ENCODE measurements around the gene CEBPZOS. TPM values are rescaled to one million over a fixed set of nuclear protein-coding genes. Genes with fewer than 3 reads are reported as not detected.

The CEBPZOS gene
- total and polyA plus RNA-seq, 9 of the 15 experiments (the other 6 are each of a cell fraction or from before 2014, with no cell fraction given): 21.7 to 64.8 (median 46.7) TPM

DNA sequence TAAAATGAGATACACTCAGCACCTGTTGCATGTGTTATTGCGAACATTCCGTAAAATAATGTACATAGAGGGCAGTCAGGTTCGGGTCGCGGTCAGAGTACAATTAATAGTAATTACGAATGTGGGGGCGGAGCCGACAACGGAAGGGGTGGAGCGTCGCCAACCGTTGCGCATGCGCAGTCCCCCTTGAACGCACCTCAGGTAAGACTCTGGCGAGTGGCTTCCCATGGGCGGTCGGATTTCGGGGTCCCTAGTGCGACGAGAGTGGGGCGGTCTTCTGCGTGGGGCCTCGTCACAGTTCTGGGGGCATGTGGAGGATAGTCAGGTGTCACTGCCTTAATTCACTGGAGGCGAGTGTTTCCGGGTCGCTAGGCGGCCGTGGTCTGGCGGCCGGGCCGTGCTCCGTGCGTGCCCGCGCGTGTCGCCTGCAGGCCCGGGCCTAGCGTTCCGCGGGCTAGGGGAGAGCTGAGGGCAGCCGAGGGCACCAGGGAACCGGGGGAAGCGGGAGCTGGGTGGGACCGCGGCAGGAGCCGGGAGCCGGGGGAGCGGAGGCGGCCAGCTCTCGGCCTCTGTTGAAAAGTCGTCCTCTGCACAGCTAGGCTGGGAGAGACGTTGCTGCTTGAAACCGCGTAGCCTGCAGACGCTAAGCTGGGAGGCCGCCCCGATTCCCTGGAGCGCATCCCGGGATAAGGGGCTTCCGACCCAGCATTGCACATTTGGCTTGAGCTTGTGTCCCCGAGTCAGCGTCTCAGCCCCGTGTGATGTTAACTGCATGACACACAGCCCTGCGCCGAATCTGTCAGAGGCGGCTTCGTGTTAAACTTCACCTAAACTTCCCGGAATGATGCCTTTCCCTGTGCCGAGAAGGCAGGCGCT lies at the start of gene CEBPZOS (continued):
- TF ChIP-seq KDM5B (IDR thresholded peaks at IDR 0.05; ENCODE audit: insufficient replicate concordance, low read depth, low read length) (no peak), FOXA3 (CRISPR knock-in tag; conservative IDR thresholded peaks at IDR 0.05 in 1 of 2, IDR thresholded peaks at IDR 0.05 in 1 of 2) (peak in 1 of 2 experiments; percentile 70; a peak in 2 of 4 replicates), PHB2 (IDR thresholded peaks at IDR 0.05; ENCODE audit: low read depth) (no peak), CXXC5 (CRISPR knock-in tag; IDR thresholded peaks at IDR 0.05) (peak; percentile 83), NFATC3 (IDR thresholded peaks at IDR 0.05) (no peak), HLTF (IDR thresholded peaks at IDR 0.05) (no peak), ZNF239 (CRISPR knock-in tag; IDR thresholded peaks at IDR 0.05) (no peak), EWSR1 (IDR thresholded peaks at IDR 0.05; ENCODE audit: borderline replicate concordance, low read depth, partially characterized antibody) (no peak), NFRKB (IDR thresholded peaks at IDR 0.05; ENCODE audit: low read depth) (no peak), PHTF2 (CRISPR knock-in tag; IDR thresholded peaks at IDR 0.05) (no peak), BACH1 (tag; IDR thresholded peaks at IDR 0.05) (no peak), ELF1 (tag; IDR thresholded peaks at IDR 0.05) (0 out of 2 replicates have a peak, but pooled peaks have one; percentile 48), GTF2F1 (IDR thresholded peaks at IDR 0.05; ENCODE audit: low read depth, low read length) (no peak), ETV6 (IDR thresholded peaks at IDR 0.05; ENCODE audit: borderline replicate concordance in 1 of 2, low read depth in 2 of 2, low read length in 1 of 2) (no peak), ETV6 (CRISPR knock-in tag; IDR thresholded peaks at IDR 0.05; ENCODE audit: borderline replicate concordance) (0 out of 2 replicates have a peak, but pooled peaks have one; percentile 49), PHF21A (IDR thresholded peaks at IDR 0.05; ENCODE audit: borderline replicate concordance, low read depth) (no peak), KLF16 (IDR thresholded peaks at IDR 0.05) (no peak), TEAD2 (tag; IDR thresholded peaks at IDR 0.05) (no peak), EGR1 (conservative IDR thresholded peaks at IDR 0.05) (peak; percentile 72)
- TF ChIP-seq, protein P1, sequence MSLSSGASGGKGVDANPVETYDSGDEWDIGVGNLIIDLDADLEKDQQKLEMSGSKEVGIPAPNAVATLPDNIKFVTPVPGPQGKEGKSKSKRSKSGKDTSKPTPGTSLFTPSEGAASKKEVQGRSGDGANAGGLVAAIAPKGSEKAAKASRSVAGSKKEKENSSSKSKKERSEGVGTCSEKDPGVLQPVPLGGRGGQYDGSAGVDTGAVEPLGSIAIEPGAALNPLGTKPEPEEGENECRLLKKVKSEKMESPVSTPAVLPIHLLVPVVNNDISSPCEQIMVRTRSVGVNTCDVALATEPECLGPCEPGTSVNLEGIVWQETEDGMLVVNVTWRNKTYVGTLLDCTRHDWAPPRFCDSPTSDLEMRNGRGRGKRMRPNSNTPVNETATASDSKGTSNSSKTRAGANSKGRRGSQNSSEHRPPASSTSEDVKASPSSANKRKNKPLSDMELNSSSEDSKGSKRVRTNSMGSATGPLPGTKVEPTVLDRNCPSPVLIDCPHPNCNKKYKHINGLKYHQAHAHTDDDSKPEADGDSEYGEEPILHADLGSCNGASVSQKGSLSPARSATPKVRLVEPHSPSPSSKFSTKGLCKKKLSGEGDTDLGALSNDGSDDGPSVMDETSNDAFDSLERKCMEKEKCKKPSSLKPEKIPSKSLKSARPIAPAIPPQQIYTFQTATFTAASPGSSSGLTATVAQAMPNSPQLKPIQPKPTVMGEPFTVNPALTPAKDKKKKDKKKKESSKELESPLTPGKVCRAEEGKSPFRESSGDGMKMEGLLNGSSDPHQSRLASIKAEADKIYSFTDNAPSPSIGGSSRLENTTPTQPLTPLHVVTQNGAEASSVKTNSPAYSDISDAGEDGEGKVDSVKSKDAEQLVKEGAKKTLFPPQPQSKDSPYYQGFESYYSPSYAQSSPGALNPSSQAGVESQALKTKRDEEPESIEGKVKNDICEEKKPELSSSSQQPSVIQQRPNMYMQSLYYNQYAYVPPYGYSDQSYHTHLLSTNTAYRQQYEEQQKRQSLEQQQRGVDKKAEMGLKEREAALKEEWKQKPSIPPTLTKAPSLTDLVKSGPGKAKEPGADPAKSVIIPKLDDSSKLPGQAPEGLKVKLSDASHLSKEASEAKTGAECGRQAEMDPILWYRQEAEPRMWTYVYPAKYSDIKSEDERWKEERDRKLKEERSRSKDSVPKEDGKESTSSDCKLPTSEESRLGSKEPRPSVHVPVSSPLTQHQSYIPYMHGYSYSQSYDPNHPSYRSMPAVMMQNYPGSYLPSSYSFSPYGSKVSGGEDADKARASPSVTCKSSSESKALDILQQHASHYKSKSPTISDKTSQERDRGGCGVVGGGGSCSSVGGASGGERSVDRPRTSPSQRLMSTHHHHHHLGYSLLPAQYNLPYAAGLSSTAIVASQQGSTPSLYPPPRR (CRISPR knock-in tag; IDR thresholded peaks at IDR 0.05; ENCODE audit: borderline replicate concordance): peak; percentile 73; the same call in 1 of the 2 replicates
- TF ChIP-seq, protein P2, sequence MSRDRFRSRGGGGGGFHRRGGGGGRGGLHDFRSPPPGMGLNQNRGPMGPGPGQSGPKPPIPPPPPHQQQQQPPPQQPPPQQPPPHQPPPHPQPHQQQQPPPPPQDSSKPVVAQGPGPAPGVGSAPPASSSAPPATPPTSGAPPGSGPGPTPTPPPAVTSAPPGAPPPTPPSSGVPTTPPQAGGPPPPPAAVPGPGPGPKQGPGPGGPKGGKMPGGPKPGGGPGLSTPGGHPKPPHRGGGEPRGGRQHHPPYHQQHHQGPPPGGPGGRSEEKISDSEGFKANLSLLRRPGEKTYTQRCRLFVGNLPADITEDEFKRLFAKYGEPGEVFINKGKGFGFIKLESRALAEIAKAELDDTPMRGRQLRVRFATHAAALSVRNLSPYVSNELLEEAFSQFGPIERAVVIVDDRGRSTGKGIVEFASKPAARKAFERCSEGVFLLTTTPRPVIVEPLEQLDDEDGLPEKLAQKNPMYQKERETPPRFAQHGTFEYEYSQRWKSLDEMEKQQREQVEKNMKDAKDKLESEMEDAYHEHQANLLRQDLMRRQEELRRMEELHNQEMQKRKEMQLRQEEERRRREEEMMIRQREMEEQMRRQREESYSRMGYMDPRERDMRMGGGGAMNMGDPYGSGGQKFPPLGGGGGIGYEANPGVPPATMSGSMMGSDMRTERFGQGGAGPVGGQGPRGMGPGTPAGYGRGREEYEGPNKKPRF (IDR thresholded peaks at IDR 0.05; ENCODE audit: low read depth, low read length): no peak
